NCI-H146 treated with DMSO at 0.1 percent for 48 hours (cell line): Measurements from ENCODE around the gene FANCE.

Experiments used
- DNase-seq: peaks from one replicate; lab custom pipeline; 2025; ENCODE audit not compliant: unreplicated experiment; lab: John Stamatoyannopoulos, UW

The FANCE gene

GRCh38 chr6:35483490-35483889 lies 31.4 kb downstream of the FANCE start:
- no peak for DNase-seq

GRCh38 chr6:35483893-35484645 lies 31.9 kb downstream of the FANCE start:
- no peak for DNase-seq

GRCh38 chr6:35484921-35485392 lies 32.8 kb downstream of the FANCE start:
- no peak for DNase-seq

GRCh38 chr6:35485402-35485877 lies 33.3 kb downstream of the FANCE start:
- DNase-seq, result no peak

GRCh38 chr6:35486005-35486925 lies 34.1 kb downstream of the FANCE start:
- DNase-seq, result no peak

- no peak for DNase-seq
Measured at GRCh38 chr6:35487658-35488516, 35.7 kb downstream of the FANCE start.

- DNase-seq, result no peak
Measured at GRCh38 chr6:35488517-35488862, 36.4 kb downstream of the FANCE start.

GRCh38 chr6:35489066-35489465 lies 36.9 kb downstream of the FANCE start:
- DNase-seq, result no peak

- DNase-seq, result no peak
Measured at GRCh38 chr6:35489995-35490791, 38.1 kb downstream of the FANCE start.

GRCh38 chr6:35490821-35491557 lies 38.9 kb downstream of the FANCE start:
- DNase-seq, result no peak

- no peak for DNase-seq
Measured at GRCh38 chr6:35491558-35492257, 39.6 kb downstream of the FANCE start.

GRCh38 chr6:35492258-35492973 lies 40.3 kb downstream of the FANCE start:
- no peak for DNase-seq

- DNase-seq, result no peak
Measured at GRCh38 chr6:35492974-35493284, 40.8 kb downstream of the FANCE start.

- no peak for DNase-seq
Measured at GRCh38 chr6:35493307-35493983, 41.3 kb downstream of the FANCE start.

- no peak for DNase-seq
Measured at GRCh38 chr6:35494161-35494563, 42.0 kb downstream of the FANCE start.

- DNase-seq, result no peak
Measured at GRCh38 chr6:35495258-35496035, 43.3 kb downstream of the FANCE start.
